H54 (cell line): ENCODE results near the gene ACLY.

ENCODE experiments used
- DNase-seq: peaks from one replicate; pipeline ENCODE4 v3.0.0; 2011; ENCODE audit warnings: low spot score, mixed read lengths; ENCODE audit not compliant: insufficient read length
- FAIRE-seq: peaks from 3 replicates; lab custom pipeline; 2011; peaks lifted over from hg19 to GRCh38; lab: Jason Lieb, UNC
- POLR2A ChIP-seq: IDR thresholded peaks from 2 replicates; pipeline ENCODE4 v1.6.1; 2011; ENCODE audit warnings: low read depth, mild to moderate bottlenecking, low read length

ACLY gene

GRCh38 chr17:41910701-41911391 lies 7.9 kb downstream of the ACLY start:
- no peak for TF ChIP-seq POLR2A
- FAIRE-seq = no peak
- DNase-seq = peak; percentile 94

- FAIRE-seq = no peak
- TF ChIP-seq POLR2A = no peak
- no peak for DNase-seq
Observed at GRCh38 chr17:41909088-41909487, 9.7 kb downstream of the ACLY start.

- DNase-seq (peak; percentile 59), FAIRE-seq (no peak)
- TF ChIP-seq POLR2A = no peak
Observed at GRCh38 chr17:41907633-41908539, 10.9 kb downstream of the ACLY start.

GRCh38 chr17:41907185-41907556 lies 11.6 kb downstream of the ACLY start:
- no peak for TF ChIP-seq POLR2A
- DNase-seq (no peak), FAIRE-seq (no peak)

GRCh38 chr17:41906465-41907184 lies 12.1 kb downstream of the ACLY start:
- DNase-seq (no peak), FAIRE-seq (no peak)
- TF ChIP-seq POLR2A = no peak

GRCh38 chr17:41905172-41905571 lies 13.6 kb downstream of the ACLY start:
- no peak for FAIRE-seq
- DNase-seq = no peak
- TF ChIP-seq POLR2A = no peak

- no peak for DNase-seq
- no peak for TF ChIP-seq POLR2A
Observed at GRCh38 chr17:41904242-41904841, 14.4 kb downstream of the ACLY start.

GRCh38 chr17:41901646-41902045 lies 17.1 kb downstream of the ACLY start:
- no peak for TF ChIP-seq POLR2A
- FAIRE-seq (no peak), DNase-seq (no peak)

More at GRCh38 chr17:41904242-41904841, 14.4 kb downstream of the ACLY start:
- FAIRE-seq = no peak

- no peak for TF ChIP-seq POLR2A
- no peak for FAIRE-seq
Observed at GRCh38 chr17:41896726-41897125, 22.0 kb downstream of the ACLY start.

GRCh38 chr17:41895617-41896016 lies 23.1 kb downstream of the ACLY start:
- no peak for DNase-seq
- FAIRE-seq = no peak
- TF ChIP-seq POLR2A = no peak

More at GRCh38 chr17:41896726-41897125, 22.0 kb downstream of the ACLY start:
- no peak for DNase-seq

GRCh38 chr17:41894791-41895331 lies 23.9 kb downstream of the ACLY start:
- no peak for DNase-seq
- no peak for FAIRE-seq

GRCh38 chr17:41893384-41893783 lies 25.4 kb downstream of the ACLY start:
- no peak for DNase-seq
- no peak for FAIRE-seq
- TF ChIP-seq POLR2A = no peak

More at GRCh38 chr17:41894791-41895331, 23.9 kb downstream of the ACLY start:
- no peak for TF ChIP-seq POLR2A

GRCh38 chr17:41892021-41892376 lies 26.8 kb downstream of the ACLY start:
- no peak for TF ChIP-seq POLR2A
- no peak for FAIRE-seq

More at GRCh38 chr17:41892021-41892376, 26.8 kb downstream of the ACLY start:
- DNase-seq = no peak
